K562 (cell line): Measurements from ENCODE around the gene ATP6V0C. TPM values are rescaled to one million over a fixed set of nuclear protein-coding genes. Genes with fewer than 3 reads are reported as not detected.
A peak's percentile ranks its signal among the peaks of the same experiment; 100 is the strongest.

Experiments
- ATAC-seq: fragments of 200-7000 bp; cut with Tn5 transposase; 3 replicates; pipeline ENCODE4 v1.9.1; 2020; ENCODE audit warnings: moderate library complexity
- BruUV-seq: library from RNA; stranded (reverse); fragments of 400-500 nt; replicated peaks from 2 replicates; lab custom pipeline; 2021; lab: Mats Ljungman, UMichigan
- CTCF ChIA-PET: fragments of 300-600 bp; formaldehyde crosslinking; extraction: SDS; loops from one replicate; lab custom pipeline; 2021; ENCODE audit warnings: low intra/inter-chr PET ratio; lab: Yijun Ruan, JAX
- POLR2A ChIA-PET: fragments of 300-600, 350-650 bp; sonication (Branson Sonifier 250); formaldehyde crosslinking; extraction: SDS; loops from one replicate; lab custom pipeline; 2021; ENCODE audit warnings: antibody characterized with exemption, inconsistent platforms; lab: Yijun Ruan, JAX
- DNase-seq, 4 experiments: peaks; one replicate each; pipeline versions ENCODE4 v3.0.0 to v3.0.0-alpha.2; 2011 to 2018; ENCODE audit warnings: low spot score in 3 of 4, mixed read lengths in 3 of 4; ENCODE audit errors: extremely low read depth in 1 of 4
- FAIRE-seq: peaks from 2 replicates; lab custom pipeline; 2011; peaks lifted over from hg19 to GRCh38; lab: Jason Lieb, UNC
- H2AFZ ChIP-seq: 2 replicates; pipeline ENCODE4 v1.6.0; 2011; ENCODE audit warnings: low read depth, low read length, control low read depth, inconsistent platforms
- H3K27ac ChIP-seq: fragments of 200-600 bp; 3 replicates; pipeline ENCODE4 v1.8.0; 2011; ENCODE audit warnings: low read depth, mild to moderate bottlenecking, control low read depth, inconsistent platforms, low read length, moderate library complexity, mixed read lengths; ENCODE audit errors: extremely low read depth
- H3K27me3 ChIP-seq, 2 experiments: fragments of 300-600 bp in 1 of 2; 2 replicates in 1 of 2; 3 replicates in 1 of 2; pipeline versions ENCODE4 v1.6.0 to v1.8.0; 2011; ENCODE audit warnings: inconsistent platforms in 2 of 2, low read length in 2 of 2, mild to moderate bottlenecking in 1 of 2, mixed read lengths in 1 of 2, moderate library complexity in 1 of 2; ENCODE audit not compliant: control insufficient read depth in 2 of 2, insufficient read depth in 2 of 2
- H3K36me3 ChIP-seq: fragments of 300-600 bp; 3 replicates; pipeline ENCODE4 v1.8.0; 2011; ENCODE audit warnings: mild to moderate bottlenecking, low read length, inconsistent platforms; ENCODE audit not compliant: control insufficient read depth, insufficient read depth
- H3K4me1 ChIP-seq, 2 experiments: fragments of 200-600 bp in 1 of 2; replicated peaks in 1 of 2; 2 replicates in 1 of 2; 3 replicates in 1 of 2; pipeline versions ENCODE4 v1.5.1 to v1.8.0; 2011; ENCODE audit warnings: inconsistent platforms in 2 of 2, low read length in 2 of 2, mild to moderate bottlenecking in 1 of 2, mixed read lengths in 1 of 2, moderate library complexity in 1 of 2; ENCODE audit not compliant: control insufficient read depth in 2 of 2, insufficient read depth in 2 of 2
- H3K4me2 ChIP-seq: 2 replicates; pipeline ENCODE4 v1.6.1; 2011; ENCODE audit warnings: low read length, control low read depth, inconsistent platforms, mixed read lengths; ENCODE audit not compliant: insufficient read depth
- H3K4me3 ChIP-seq: fragments of 200-600 bp; sonication (generic), shearing (Covaris generic); 2 replicates; pipeline ENCODE4 v1.5.1; 2016; ENCODE audit warnings: control low read depth, inconsistent platforms
- H3K79me2 ChIP-seq: fragments of 200-600 bp; 3 replicates; pipeline ENCODE4 v1.8.0; 2011; ENCODE audit warnings: low read length, inconsistent platforms; ENCODE audit not compliant: control insufficient read depth, insufficient read depth
- H3K9ac ChIP-seq, 2 experiments: 2 replicates each; pipeline versions ENCODE4 v1.6.0 to v1.6.1; 2011; ENCODE audit warnings: low read depth in 2 of 2, low read length in 2 of 2, control low read depth in 1 of 2, inconsistent platforms in 1 of 2, mild to moderate bottlenecking in 1 of 2, mixed read lengths in 1 of 2; ENCODE audit not compliant: insufficient read depth in 1 of 2
- H3K9me1 ChIP-seq: one replicate; pipeline ENCODE4 v1.6.0; 2011; ENCODE audit warnings: inconsistent platforms, mild to moderate bottlenecking, low read length, moderate library complexity; ENCODE audit not compliant: control insufficient read depth, insufficient read depth
- H3K9me3 ChIP-seq: replicated peaks from 2 replicates; pipeline ENCODE4 v1.5.1; 2011; ENCODE audit warnings: low read depth, low read length, inconsistent platforms; ENCODE audit not compliant: control insufficient read depth, insufficient read depth
- H4K20me1 ChIP-seq: replicated peaks from 2 replicates; pipeline ENCODE4 v1.6.1; 2011; ENCODE audit warnings: low read length, inconsistent platforms, mixed read lengths; ENCODE audit not compliant: control insufficient read depth, insufficient read depth
- ESRRA ChIP-seq: fragments of 450-650 bp; IDR thresholded peaks from 2 replicates; pipeline ENCODE4 v1.6.1; 2014; ENCODE audit warnings: low read depth, mild to moderate bottlenecking, moderate library complexity, borderline replicate concordance
- NELFE ChIP-seq: IDR thresholded peaks from 2 replicates; pipeline ENCODE4 v1.6.1; 2011; ENCODE audit warnings: mild to moderate bottlenecking; ENCODE audit not compliant: insufficient read depth, insufficient read length
- RBM15 ChIP-seq: fragments of 200-400 bp; formaldehyde crosslinking; IDR thresholded peaks from 2 replicates; pipeline ENCODE4 v1.6.1; 2018; ENCODE audit warnings: mild to moderate bottlenecking, low read length, moderate library complexity; ENCODE audit not compliant: insufficient read depth
- ZKSCAN1 ChIP-seq: fragments of 150-350 bp; IDR thresholded peaks from 2 replicates; pipeline ENCODE4 v1.6.1; 2016; ENCODE audit warnings: low read depth, low read length
- WGBS: fragments of 100-300 bp; shearing (Covaris generic); methylation state at CpG from one replicate; pipeline ENCODE4 v1.1.6; 2016; ENCODE audit warnings: low coverage, mixed read lengths; ENCODE audit not compliant: insufficient coverage; ENCODE audit errors: missing lambda C conversion rate; 5-methylcytosine and 5-hydroxymethylcytosine counted together
- in situ Hi-C: fragments of 300-500 bp; cut with MboI; formaldehyde crosslinking; loops from 4 replicates; pipeline ENCODE4 v1.15.0; 2018; ENCODE audit warnings: inconsistent platforms, mixed read lengths
- intact Hi-C: fragments of 100-400 bp; cut with micrococcal nuclease; formaldehyde crosslinking; loops from 2 replicates; pipeline ENCODE4 v1.14.2; 2022
- polyA plus RNA-seq, 8 experiments: library from polyadenylated mRNA; depleted of rRNA in 4 of 8; stranded (reverse) in 5 of 8; unstranded in 3 of 8; fragments of >200 nt; fragmentation: Nextera tagmentation in 2 of 8; fragmentation: Illumina TruSeq in 1 of 8; extraction: Ambion mirVana in 2 of 8; extraction: Trizol in 1 of 8; gene quantifications; 2 replicates each; pipeline versions ENCODE4 v1.2.1 to v1.2.3, GENCODE V29; 2011 to 2014; ENCODE audit warnings: inconsistent platforms in 1 of 8, missing spikeins in 1 of 8
- total RNA-seq, 7 experiments: library from RNA; depleted of rRNA in 6 of 7; stranded (reverse); fragments of >200 nt in 6 of 7; fragmentation: Illumina TruSeq in 2 of 7; extraction: Trizol in 2 of 7; gene quantifications; 2 replicates each; pipeline versions ENCODE4 v1.2.1 to v1.2.3, GENCODE V29; 2011 to 2021; ENCODE audit warnings: low replicate concordance in 1 of 7
- TF ChIP-seq, protein P1 (sequence below): sonication (generic); formaldehyde crosslinking; IDR thresholded peaks from 2 replicates; pipeline ENCODE4 v1.8.0; 2022; ENCODE audit warnings: missing genetic modification reagents, mild to moderate bottlenecking, moderate library complexity, borderline replicate concordance
- TF ChIP-seq, protein P2 (sequence below): fragments of 450-650 bp; IDR thresholded peaks from 2 replicates; pipeline ENCODE4 v1.6.1; 2016; ENCODE audit warnings: low read depth

ATP6V0C gene
- total and polyA plus RNA-seq, 9 of the 15 experiments (the other 6 are each of a cell fraction or from before 2014, with no cell fraction given) = 2.9 to 228 (median 22.7) TPM

DNA sequence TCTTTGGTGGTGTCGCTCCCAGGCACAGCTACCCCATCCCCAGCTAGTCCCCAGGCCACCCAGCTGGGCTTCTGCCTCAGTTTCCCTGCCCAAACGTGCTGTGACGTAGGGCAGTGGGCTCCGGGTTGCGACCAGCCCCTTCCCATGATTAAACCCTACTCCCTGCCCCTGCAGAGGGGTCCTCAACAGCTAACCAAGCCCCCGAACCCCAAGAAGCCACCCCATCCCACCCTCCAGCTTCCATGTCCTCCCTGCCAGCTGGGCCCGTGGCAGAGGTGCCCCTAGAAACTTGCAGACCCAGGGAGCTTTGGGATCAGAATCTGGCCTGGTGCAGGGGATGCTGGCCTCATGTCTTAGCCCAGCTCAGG lies 43.5 kb upstream of the ATP6V0C start:
- no peak for FAIRE-seq
- in situ Hi-C loops (no loop called here), intact Hi-C loops (no loop called here)
- no peaks in the 10 kb centered on the region for H3K27me3 ChIP-seq
- TF ChIP-seq, protein P1, sequence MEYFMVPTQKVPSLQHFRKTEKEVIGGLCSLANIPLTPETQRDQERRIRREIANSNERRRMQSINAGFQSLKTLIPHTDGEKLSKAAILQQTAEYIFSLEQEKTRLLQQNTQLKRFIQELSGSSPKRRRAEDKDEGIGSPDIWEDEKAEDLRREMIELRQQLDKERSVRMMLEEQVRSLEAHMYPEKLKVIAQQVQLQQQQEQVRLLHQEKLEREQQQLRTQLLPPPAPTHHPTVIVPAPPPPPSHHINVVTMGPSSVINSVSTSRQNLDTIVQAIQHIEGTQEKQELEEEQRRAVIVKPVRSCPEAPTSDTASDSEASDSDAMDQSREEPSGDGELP (CRISPR knock-in tag) = 0 out of 2 replicates have a peak, but pooled peaks have one; percentile 15
- TF ChIP-seq ESRRA = no peak
- TF ChIP-seq ZKSCAN1 = no peak
- TF ChIP-seq, all 486 proteins: peak for 1
- no peaks in the 10 kb centered on the region for H3K9me1 ChIP-seq
- no peak overlapping the region for H3K4me2 ChIP-seq
- DNase-seq (no peak), ATAC-seq (no peak)
- peak overlapping the region in 1 of 2 experiments; percentile 1; a peak in 2 of 4 replicates for H3K9ac ChIP-seq
- ChIA-PET POLR2A (interaction anchor here (0.7 to 2.3 kb wide), 4 partner anchors 13 to 256 kb away, joined by 3 to 10 read pairs (median 3); partner anchors contain the start of gene PGP), CTCF (no interaction called here)
- H3K79me2 ChIP-seq = peaks cover 13% of the 10 kb centered on the region; the same call in 2 of the 3 replicates
- H3K4me1 ChIP-seq = peaks cover 7 to 87% of the 10 kb centered on the region in 2 experiments; a peak in 4 of 5 replicates
- no TSS peak for BruUV-seq
- no peak overlapping the region for H3K27ac ChIP-seq
- H2AFZ ChIP-seq = no peak overlapping the region
- H3K9me3 ChIP-seq = no peaks in the 10 kb centered on the region
- 70% methylated on average over 7 of the region's 7 CpGs for WGBS
- 0 out of 2 replicates have a peak, but pooled peaks cover 4% of the 10 kb centered on the region for H4K20me1 ChIP-seq
- H3K4me3 ChIP-seq = no peak overlapping the region
- H3K36me3 ChIP-seq = no peaks in the 10 kb centered on the region

DNA sequence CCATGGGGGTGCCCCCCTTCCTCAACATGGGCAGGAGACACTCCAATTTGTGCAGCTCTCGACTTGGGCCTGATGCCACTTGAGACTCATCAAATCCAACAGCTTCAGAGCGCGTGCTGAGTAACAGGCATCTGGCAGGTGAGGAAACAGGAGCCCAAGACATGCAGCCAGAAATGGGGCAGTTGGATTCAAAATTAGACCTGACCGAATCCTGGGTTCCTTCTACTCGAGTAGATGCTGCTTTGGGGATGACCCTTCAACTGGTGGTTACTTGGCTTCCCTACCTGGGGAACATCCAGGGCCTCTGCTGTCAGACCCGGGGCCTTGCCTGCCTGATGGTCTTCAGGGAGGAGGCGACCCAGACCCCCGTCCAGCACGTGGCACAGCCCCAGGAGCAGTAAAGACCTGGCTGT lies 43.1 kb upstream of the ATP6V0C start:
- no peak overlapping the region for H3K4me3 ChIP-seq
- no TSS peak for BruUV-seq
- no peak for FAIRE-seq
- 35% methylated on average over 9 of the region's 9 CpGs for WGBS
- H3K27me3 ChIP-seq = no peaks in the 10 kb centered on the region
- H2AFZ ChIP-seq = no peak overlapping the region
- intact Hi-C loops (no loop called here), in situ Hi-C loops (no loop called here)
- H3K9me1 ChIP-seq = no peaks in the 10 kb centered on the region
- peaks cover 16% of the 10 kb centered on the region for H3K79me2 ChIP-seq
- no peaks in the 10 kb centered on the region for H3K9me3 ChIP-seq
- H3K27ac ChIP-seq = no peak overlapping the region
- 0 out of 2 replicates have a peak, but pooled peaks cover 4% of the 10 kb centered on the region for H4K20me1 ChIP-seq
- DNase-seq = no peak
- H3K4me1 ChIP-seq = peaks cover 8 to 90% of the 10 kb centered on the region in 2 experiments
- H3K36me3 ChIP-seq = no peaks in the 10 kb centered on the region
- no peak overlapping the region for H3K4me2 ChIP-seq
- peak overlapping the region in 1 of 2 experiments; percentile 68; a peak in 1 of 4 replicates for H3K9ac ChIP-seq
- no peak for ATAC-seq
- ChIA-PET POLR2A (interaction anchor here (0.7 to 2.3 kb wide), 3 partner anchors 13 to 256 kb away, joined by 3 to 10 read pairs (median 3); partner anchors contain the start of gene PGP), CTCF (no interaction called here)
- no peak for TF ChIP-seq NELFE
- TF ChIP-seq, protein P2, sequence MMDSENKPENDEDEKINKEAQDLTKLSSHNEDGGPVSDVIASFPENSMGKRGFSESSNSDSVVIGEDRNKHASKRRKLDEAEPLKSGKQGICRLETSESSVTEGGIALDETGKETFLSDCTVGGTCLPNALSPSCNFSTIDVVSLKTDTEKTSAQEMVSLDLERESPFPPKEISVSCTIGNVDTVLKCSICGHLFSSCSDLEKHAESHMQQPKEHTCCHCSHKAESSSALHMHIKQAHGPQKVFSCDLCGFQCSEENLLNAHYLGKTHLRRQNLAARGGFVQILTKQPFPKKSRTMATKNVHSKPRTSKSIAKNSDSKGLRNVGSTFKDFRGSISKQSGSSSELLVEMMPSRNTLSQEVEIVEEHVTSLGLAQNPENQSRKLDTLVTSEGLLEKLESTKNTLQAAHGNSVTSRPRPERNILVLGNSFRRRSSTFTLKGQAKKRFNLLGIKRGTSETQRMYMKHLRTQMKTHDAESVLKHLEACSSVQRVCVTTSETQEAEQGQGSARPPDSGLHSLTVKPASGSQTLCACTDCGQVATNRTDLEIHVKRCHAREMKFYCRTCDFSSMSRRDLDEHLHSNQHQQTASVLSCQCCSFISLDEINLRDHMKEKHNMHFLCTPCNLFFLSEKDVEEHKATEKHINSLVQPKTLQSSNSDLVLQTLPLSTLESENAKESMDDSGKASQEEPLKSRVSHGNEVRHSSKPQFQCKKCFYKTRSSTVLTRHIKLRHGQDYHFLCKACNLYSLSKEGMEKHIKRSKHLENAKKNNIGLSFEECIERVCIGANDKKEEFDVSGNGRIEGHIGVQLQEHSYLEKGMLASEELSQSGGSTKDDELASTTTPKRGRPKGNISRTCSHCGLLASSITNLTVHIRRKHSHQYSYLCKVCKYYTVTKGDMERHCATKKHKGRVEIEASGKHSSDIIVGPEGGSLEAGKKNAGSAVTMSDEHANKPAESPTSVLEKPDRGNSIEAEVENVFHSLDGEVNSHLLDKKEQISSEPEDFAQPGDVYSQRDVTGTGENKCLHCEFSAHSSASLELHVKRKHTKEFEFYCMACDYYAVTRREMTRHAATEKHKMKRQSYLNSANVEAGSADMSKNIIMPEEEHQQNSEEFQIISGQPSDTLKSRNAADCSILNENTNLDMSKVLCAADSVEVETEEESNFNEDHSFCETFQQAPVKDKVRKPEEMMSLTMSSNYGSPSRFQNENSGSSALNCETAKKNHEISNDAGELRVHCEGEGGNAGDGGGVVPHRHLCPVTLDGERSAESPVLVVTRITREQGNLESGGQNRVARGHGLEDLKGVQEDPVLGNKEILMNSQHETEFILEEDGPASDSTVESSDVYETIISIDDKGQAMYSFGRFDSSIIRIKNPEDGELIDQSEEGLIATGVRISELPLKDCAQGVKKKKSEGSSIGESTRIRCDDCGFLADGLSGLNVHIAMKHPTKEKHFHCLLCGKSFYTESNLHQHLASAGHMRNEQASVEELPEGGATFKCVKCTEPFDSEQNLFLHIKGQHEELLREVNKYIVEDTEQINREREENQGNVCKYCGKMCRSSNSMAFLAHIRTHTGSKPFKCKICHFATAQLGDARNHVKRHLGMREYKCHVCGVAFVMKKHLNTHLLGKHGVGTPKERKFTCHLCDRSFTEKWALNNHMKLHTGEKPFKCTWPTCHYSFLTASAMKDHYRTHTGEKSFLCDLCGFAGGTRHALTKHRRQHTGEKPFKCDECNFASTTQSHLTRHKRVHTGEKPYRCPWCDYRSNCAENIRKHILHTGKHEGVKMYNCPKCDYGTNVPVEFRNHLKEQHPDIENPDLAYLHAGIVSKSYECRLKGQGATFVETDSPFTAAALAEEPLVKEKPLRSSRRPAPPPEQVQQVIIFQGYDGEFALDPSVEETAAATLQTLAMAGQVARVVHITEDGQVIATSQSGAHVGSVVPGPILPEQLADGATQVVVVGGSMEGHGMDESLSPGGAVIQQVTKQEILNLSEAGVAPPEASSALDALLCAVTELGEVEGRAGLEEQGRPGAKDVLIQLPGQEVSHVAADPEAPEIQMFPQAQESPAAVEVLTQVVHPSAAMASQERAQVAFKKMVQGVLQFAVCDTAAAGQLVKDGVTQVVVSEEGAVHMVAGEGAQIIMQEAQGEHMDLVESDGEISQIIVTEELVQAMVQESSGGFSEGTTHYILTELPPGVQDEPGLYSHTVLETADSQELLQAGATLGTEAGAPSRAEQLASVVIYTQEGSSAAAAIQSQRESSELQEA = no peak
- TF ChIP-seq RBM15 = no peak
